Adrenal gland (tissue), 5 donors: Measurements from ENCODE around the gene GK.

ENCODE experiments used
- CTCF ChIP-seq, 6 experiments: fragments of 450-650 bp in 4 of 6; fragments of 200-600 bp in 2 of 6; sonication (generic) in 1 of 6; IDR thresholded peaks; 1 replicate in 5 of 6; 2 replicates in 1 of 6; pipeline versions ENCODE4 v1.5.1 to v1.8.0; 2016 to 2021; ENCODE audit warnings: antibody characterized with exemption in 6 of 6, mild to moderate bottlenecking in 2 of 6, moderate library complexity in 1 of 6
- POLR2A ChIP-seq, 2 donors: fragments of 450-650 bp; IDR thresholded peaks; one replicate each; pipeline ENCODE4 v1.6.1; 2017; ENCODE audit warnings: antibody characterized with exemption in 2 of 2, mild to moderate bottlenecking in 2 of 2, moderate library complexity in 1 of 2
- donor health status: DM: no; HTN: no; CAD: no.

DNA sequence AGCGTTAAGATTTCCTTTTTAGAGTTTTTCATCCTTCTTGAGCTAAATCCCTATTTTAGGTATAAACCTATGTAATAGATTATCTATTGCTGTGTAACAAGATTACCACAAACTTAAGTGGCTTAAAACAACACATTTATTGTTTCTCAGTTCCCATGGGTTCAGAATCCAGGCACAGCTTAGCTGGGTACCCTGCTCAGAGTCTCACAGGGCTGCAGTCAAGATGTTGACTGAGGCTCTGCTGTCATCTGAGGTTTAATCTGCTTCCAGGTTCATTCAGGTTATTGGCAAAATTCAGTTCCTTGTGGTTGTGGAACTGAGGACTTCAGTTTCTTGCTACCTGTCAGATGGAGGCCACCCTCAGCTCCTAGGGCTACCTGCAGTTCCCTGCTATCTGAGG lies 60.9 kb downstream of the GK start:
- TF ChIP-seq POLR2A (IDR thresholded peaks at IDR 0.05): no peak
- no peak for TF ChIP-seq CTCF (IDR thresholded peaks at IDR 0.05)
